Aorta (tissue), 5 donors: Measurements from ENCODE around the gene ALK. TPM values are rescaled to one million over a fixed set of nuclear protein-coding genes. Genes with fewer than 3 reads are reported as not detected.

ENCODE experiments used
- ATAC-seq: fragments of 200-7000 bp; cut with Tn5 transposase; one replicate; pipeline ENCODE4 v1.9.1; 2022; ENCODE audit warnings: moderate library complexity; ENCODE audit not compliant: low FRiP score
- DNase-seq, 2 donors: peaks; one replicate each; pipeline ENCODE4 v3.0.0-alpha.2; 2020
- H3K27ac ChIP-seq, 2 donors: one replicate each; pipeline ENCODE4 v1.5.1; 2013; ENCODE audit warnings: low read length in 2 of 2, mild to moderate bottlenecking in 2 of 2, moderate library complexity in 2 of 2, control low read depth in 1 of 2, inconsistent platforms in 1 of 2, low read depth in 1 of 2
- H3K27me3 ChIP-seq, 2 donors: one replicate each; pipeline ENCODE4 v1.6.1; 2013; ENCODE audit warnings: control low read depth in 1 of 2, low read length in 1 of 2, mild to moderate bottlenecking in 1 of 2, moderate library complexity in 1 of 2; ENCODE audit not compliant: insufficient read depth in 2 of 2, control insufficient read depth in 1 of 2
- H3K36me3 ChIP-seq, 2 donors: one replicate each; pipeline ENCODE4 v1.6.1; 2013; ENCODE audit warnings: control low read depth in 1 of 2, low read length in 1 of 2, mild to moderate bottlenecking in 1 of 2; ENCODE audit not compliant: insufficient read depth in 2 of 2, control insufficient read depth in 1 of 2
- H3K4me1 ChIP-seq, 2 donors: one replicate each; pipeline ENCODE4 v1.6.1; 2013; ENCODE audit warnings: low read length in 2 of 2, control low read depth in 1 of 2, mild to moderate bottlenecking in 1 of 2, moderate library complexity in 1 of 2; ENCODE audit not compliant: insufficient read depth in 2 of 2, control insufficient read depth in 1 of 2
- H3K4me3 ChIP-seq, 2 donors: one replicate each; pipeline ENCODE4 v1.5.1; 2013; ENCODE audit warnings: low read length in 2 of 2, control low read depth in 1 of 2, mild to moderate bottlenecking in 1 of 2
- H3K9me3 ChIP-seq: one replicate; pipeline ENCODE4 v1.6.1; 2013; ENCODE audit warnings: mild to moderate bottlenecking, low read length; ENCODE audit not compliant: control insufficient read depth
- WGBS, 2 donors: extraction: QIAGEN DNeasy Blood & Tissue Kit; methylation state at CpG; one replicate each; pipeline ENCODE4 v1.1.7; 2013; 5-methylcytosine and 5-hydroxymethylcytosine counted together
- intact Hi-C, 2 donors: fragments of 100-400 bp; cut with DNase I; formaldehyde crosslinking; loops; one replicate each; pipeline versions ENCODE4 v1.14.2 to v1.15.0; 2022
- polyA plus RNA-seq, 2 donors: library from polyadenylated mRNA; stranded (reverse); fragments of 200-250 nt; gene quantifications; one replicate each; pipeline ENCODE4 v1.2.3, GENCODE V29; 2013
- total RNA-seq, 2 donors: library from RNA; stranded (reverse); fragmentation: NEBNext Ultra II Directional; extraction: Animal tissue kit (Norgen Biotek cat#: 25700); gene quantifications; one replicate each; pipeline ENCODE4 v1.2.1, GENCODE V29; 2021
- donor health status: healthy with polysubstance abuse.
- donor health status: Bipolar disorder and iron deficiency.
- donor health status: DM: no; HTN: no; CAD: no.
- donor health status: DM: no; HTN: no; CAD: no.
- donor health status: DM: yes; HTN: yes; CAD: no.

ALK gene
- total and polyA plus RNA-seq, 4 donors = 0.13 to 0.30 TPM; not detected in 2

DNA sequence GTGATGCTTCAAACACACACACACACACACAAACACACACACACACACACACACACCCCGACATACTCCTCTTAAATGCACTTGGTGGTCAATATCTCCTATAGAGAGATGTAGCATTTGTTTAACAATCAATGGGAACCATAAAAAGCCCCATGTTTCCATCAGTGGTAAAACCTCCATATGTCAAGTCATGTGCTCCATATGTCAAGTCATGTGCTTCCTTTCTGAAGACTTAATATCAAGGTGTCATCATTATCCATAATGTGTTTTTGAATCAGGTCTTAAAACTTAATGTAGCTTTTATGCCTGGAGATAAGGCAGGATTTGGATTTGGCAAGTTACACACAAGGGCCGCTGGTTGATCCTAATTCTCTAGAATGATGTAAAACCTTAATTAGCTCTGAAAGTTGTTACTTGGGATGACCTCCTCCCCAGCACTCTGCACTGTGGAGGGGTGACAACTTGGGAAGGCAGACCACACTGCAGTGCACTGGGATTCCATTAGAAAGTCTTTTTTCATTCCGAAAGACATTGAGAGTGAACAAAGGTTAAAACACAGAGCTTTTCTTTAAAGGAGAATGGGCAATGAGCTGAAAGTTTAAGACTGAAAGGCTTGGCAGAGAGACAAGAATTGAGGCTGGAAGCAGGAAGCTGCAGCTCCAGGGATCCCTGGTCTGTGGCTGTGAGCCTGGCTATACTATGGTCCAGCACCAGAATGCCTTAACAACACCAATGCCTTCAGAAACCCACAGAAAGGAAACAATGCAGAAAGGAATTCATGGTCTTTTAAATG lies 26.4 kb downstream of the ALK start:
- H3K4me1 ChIP-seq = no peaks in the 10 kb centered on the region
- 48 to 51% methylated on average over 3 of the region's 3 CpGs for WGBS, 2 donors
- no peak for ATAC-seq

DNA sequence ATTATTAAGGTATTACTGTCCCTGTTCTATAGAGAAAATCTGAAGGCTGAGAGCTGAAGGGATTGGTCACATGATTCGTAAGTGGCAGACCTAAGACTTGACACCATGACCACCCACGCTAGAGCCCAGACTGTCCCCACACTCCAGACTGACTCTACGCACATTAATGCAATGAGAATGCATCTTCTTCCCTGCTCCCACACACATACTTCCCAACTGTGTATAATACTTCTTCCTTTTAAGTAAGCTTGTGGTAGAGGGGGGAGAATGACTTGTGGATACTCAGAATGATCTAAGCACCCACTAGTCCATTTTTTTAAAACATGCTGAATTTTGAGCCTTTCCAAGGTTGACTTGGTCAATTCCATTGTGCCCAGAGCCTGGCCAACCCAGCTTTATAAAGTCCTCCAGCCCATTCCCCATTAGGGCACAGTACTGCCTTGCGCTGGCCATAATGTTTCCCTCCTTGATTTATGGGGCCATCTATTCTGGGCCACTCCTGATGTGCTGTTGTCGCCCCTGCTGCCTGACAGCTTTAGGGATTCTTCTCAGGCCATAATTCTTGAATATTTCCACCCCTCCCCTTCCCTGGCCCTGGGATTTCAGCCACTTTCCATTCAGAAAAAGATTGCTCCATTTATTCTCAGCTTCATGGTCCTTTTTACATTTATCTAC lies 28.7 kb downstream of the ALK start:
- WGBS, 2 donors = 40 to 45% methylated on average over 5 of the region's 5 CpGs
- no peaks in the 10 kb centered on the region for H3K36me3 ChIP-seq
- intact Hi-C loops = no loop called here
- no peak overlapping the region for H3K27ac ChIP-seq
- H3K27me3 ChIP-seq = peaks cover 0 to 2% of the 10 kb centered on the region in 2 donors
- DNase-seq (no peak), ATAC-seq (no peak)
- no peaks in the 10 kb centered on the region for H3K4me1 ChIP-seq
- no peaks in the 10 kb centered on the region for H3K9me3 ChIP-seq
- no peak overlapping the region for H3K4me3 ChIP-seq

More for the DNA sequence above, 26.4 kb downstream of the ALK start:
- Histone ChIP-seq H3K4me3 (no peak overlapping the region), H3K27ac (no peak overlapping the region), H3K36me3 (no peaks in the 10 kb centered on the region), H3K27me3 (peaks cover 0 to 2% of the 10 kb centered on the region in 2 donors), H3K9me3 (no peaks in the 10 kb centered on the region)
- intact Hi-C loops = no loop called here
- no peak for DNase-seq

DNA sequence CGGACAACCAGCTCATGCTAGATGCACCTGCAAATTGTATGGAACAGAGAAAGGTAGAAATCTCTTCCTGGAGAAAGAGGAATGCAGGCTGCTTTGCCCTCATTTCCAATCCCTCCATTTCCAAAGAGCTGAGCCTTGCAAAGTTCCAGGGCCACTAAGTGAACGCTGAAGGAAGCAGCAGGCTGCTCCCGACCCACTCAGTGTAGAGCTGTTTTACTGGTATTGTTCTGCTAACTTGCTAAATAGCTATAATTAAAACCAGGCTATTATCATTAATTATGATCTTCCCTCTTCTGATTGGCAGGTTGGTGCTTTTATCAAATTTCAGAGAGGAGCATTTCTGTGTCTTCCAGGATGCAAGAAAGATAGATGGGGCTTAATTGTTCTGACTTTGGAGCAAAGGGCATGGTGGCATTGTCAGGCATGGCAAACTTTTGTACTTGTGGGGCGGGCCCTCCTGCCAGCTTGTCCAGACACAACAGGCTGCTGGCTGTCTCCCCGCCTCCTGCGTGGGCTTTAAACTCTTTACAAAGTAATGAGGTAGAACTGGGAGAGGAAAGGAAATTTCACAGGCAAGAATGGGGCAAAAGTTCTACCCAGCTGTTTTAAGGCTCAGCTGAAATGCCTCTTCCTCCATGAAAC lies 40.2 kb downstream of the ALK start:
- Histone ChIP-seq H3K4me3 (no peak overlapping the region), H3K27me3 (no peaks in the 10 kb centered on the region), H3K27ac (no peak overlapping the region), H3K4me1 (no peaks in the 10 kb centered on the region), H3K9me3 (peaks cover 4% of the 10 kb centered on the region), H3K36me3 (no peaks in the 10 kb centered on the region)
- no peak for DNase-seq
- 73 to 79% methylated on average over 6 of the region's 6 CpGs for WGBS, 2 donors
- ATAC-seq = no peak
- intact Hi-C loops = no loop called here

- H3K9me3 ChIP-seq = peaks cover 4% of the 10 kb centered on the region
- H3K27ac ChIP-seq = no peak overlapping the region
- no peak overlapping the region for H3K4me3 ChIP-seq
- 49 to 62% methylated on average over 1 of the region's 1 CpG for WGBS, 2 donors
- no peaks in the 10 kb centered on the region for H3K36me3 ChIP-seq
- ATAC-seq = no peak
- intact Hi-C loops = no loop called here
- H3K4me1 ChIP-seq = no peaks in the 10 kb centered on the region
- DNase-seq = no peak
- H3K27me3 ChIP-seq = no peaks in the 10 kb centered on the region
Measured at GRCh38 chr2:29880084-29880483, 41.3 kb downstream of the ALK start.

GRCh38 chr2:29879456-29879855 lies 41.9 kb downstream of the ALK start:
- 35 to 52% methylated on average over 2 of the region's 2 CpGs for WGBS, 2 donors
- intact Hi-C loops = no loop called here

GRCh38 chr2:29878898-29879297 lies 42.5 kb downstream of the ALK start:
- no peak for ATAC-seq
- peaks cover 4% of the 10 kb centered on the region for H3K9me3 ChIP-seq
- intact Hi-C loops = no loop called here
- DNase-seq = no peak
- no peaks in the 10 kb centered on the region for H3K36me3 ChIP-seq
- 24 to 32% methylated on average over 3 of the region's 3 CpGs for WGBS, 2 donors
- no peaks in the 10 kb centered on the region for H3K27me3 ChIP-seq
- H3K4me3 ChIP-seq = no peak overlapping the region
- no peaks in the 10 kb centered on the region for H3K4me1 ChIP-seq
- H3K27ac ChIP-seq = no peak overlapping the region

More at GRCh38 chr2:29879456-29879855, 41.9 kb downstream of the ALK start:
- Histone ChIP-seq H3K4me1 (no peaks in the 10 kb centered on the region), H3K4me3 (no peak overlapping the region), H3K9me3 (peaks cover 4% of the 10 kb centered on the region), H3K27me3 (no peaks in the 10 kb centered on the region), H3K36me3 (no peaks in the 10 kb centered on the region), H3K27ac (no peak overlapping the region)
- ATAC-seq (no peak), DNase-seq (no peak)

GRCh38 chr2:29876374-29876773 lies 45.0 kb downstream of the ALK start:
- no peak for ATAC-seq
- 98% methylated on average over 4 of the region's 4 CpGs for WGBS, 2 donors
- peaks cover 6% of the 10 kb centered on the region for H3K9me3 ChIP-seq
- H3K27ac ChIP-seq = no peak overlapping the region
- no peaks in the 10 kb centered on the region for H3K27me3 ChIP-seq
- H3K4me3 ChIP-seq = no peak overlapping the region
- intact Hi-C loops = no loop called here
- no peak for DNase-seq
- H3K4me1 ChIP-seq = no peaks in the 10 kb centered on the region
- H3K36me3 ChIP-seq = no peaks in the 10 kb centered on the region

DNA sequence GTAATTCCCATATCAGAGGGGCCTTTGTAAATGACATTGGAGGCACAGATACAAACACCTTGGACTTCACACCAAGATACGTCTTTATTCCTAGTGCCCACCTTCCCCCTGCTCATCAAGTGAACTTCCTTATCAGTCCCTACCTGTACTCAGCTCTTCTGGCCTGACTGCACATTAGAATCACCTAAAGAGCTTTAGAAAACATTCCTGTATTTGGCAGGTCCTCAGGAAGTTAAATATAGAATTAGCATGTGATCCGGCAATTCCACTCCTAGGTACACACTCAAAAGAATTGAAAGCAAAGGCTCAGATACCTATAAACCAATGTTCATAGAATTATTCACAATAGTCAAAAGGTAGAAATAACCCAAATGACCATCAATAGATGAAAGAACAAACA lies 46.6 kb downstream of the ALK start:
- 66 to 72% methylated on average over 2 of the region's 2 CpGs for WGBS, 2 donors
- no peaks in the 10 kb centered on the region for H3K27me3 ChIP-seq
- no peak overlapping the region for H3K27ac ChIP-seq
- H3K4me3 ChIP-seq = no peak overlapping the region
- H3K36me3 ChIP-seq = no peaks in the 10 kb centered on the region
- ATAC-seq (no peak), DNase-seq (no peak)
- intact Hi-C loops = no loop called here
- no peaks in the 10 kb centered on the region for H3K4me1 ChIP-seq
- H3K9me3 ChIP-seq = peaks cover 4% of the 10 kb centered on the region
